Ectodermal cell (in vitro differentiated cells): ENCODE results near the gene TPD52L1.
"Not testable (repeated sequence)": the region's sequence is repeated elsewhere in the genome, so short reads cannot be mapped to it uniquely, and the experiment has no call there.

Source experiments
- H3K27ac ChIP-seq: 2 replicates; pipeline ENCODE4 v1.7.0; 2013; ENCODE audit warnings: mild to moderate bottlenecking, low read depth, low read length; ENCODE audit not compliant: insufficient read depth, poor library complexity, severe bottlenecking
- H3K27me3 ChIP-seq: 2 replicates; pipeline ENCODE4 v1.7.0; 2013; ENCODE audit warnings: mild to moderate bottlenecking, low read length; ENCODE audit not compliant: insufficient read depth, control insufficient read depth, poor library complexity, severe bottlenecking
- H3K36me3 ChIP-seq: one replicate; pipeline ENCODE4 v1.7.0; 2013; ENCODE audit warnings: low read length; ENCODE audit not compliant: control insufficient read depth, insufficient read depth
- H3K4me1 ChIP-seq: one replicate; pipeline ENCODE4 v1.7.0; 2013; ENCODE audit warnings: low read length; ENCODE audit not compliant: control insufficient read depth, insufficient read depth
- H3K4me3 ChIP-seq: 2 replicates; pipeline ENCODE4 v1.7.0; 2013; ENCODE audit warnings: low read depth, low read length, control low read depth; ENCODE audit not compliant: insufficient read depth
- H3K9me3 ChIP-seq: 2 replicates; pipeline ENCODE4 v1.7.0; 2013; ENCODE audit warnings: mild to moderate bottlenecking, low read length, moderate library complexity; ENCODE audit not compliant: control insufficient read depth
- WGBS, 2 experiments: methylation state at CpG; one replicate each; pipeline ENCODE4 v1.1.7; 2013; ENCODE audit warnings: missing lambda C conversion rate in 2 of 2; 5-methylcytosine and 5-hydroxymethylcytosine counted together

Gene TPD52L1

DNA sequence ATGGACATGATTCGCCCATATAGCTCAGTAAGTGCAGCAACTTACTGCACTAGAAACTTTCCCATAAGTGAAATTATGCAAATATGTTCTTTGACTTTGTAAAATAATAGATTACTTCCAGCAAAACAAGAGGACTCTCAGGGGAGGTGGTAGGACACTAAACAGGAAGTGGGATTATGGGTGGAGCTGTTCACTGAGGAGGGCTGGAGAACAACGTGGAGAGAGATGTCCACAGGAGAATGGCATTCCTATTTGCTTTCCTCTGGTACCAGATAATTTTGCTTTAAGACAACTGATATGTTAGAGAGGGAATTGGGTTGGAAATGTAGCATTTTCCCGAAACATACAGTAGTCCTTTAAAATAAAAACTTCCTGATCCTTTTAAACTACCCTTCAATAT, 3.7 kb downstream of the TPD52L1 start:
- 79 to 80% methylated on average over 2 of the region's 3 CpGs for WGBS, 2 experiments

DNA sequence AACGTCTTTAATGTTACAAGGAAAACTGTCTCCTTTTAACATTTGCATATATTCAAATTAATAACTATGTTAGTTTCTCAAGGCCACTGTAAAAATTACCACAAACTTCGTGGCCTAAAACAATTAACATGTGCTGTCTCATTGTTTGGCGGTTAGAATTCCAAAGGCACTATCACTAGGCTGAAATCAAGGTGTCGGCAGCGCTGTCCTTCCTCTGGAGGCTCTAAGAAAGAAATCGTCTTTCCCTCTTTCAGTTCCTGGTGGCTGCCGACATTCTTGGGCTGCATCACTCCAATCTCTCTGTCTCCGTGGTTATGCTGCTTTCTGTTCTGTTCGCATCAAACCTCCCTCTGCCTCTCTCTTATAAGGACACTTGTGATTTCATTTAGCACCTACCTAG, 4.2 kb downstream of the TPD52L1 start:
- Histone ChIP-seq H3K4me3 (no peak overlapping the region), H3K36me3 (no peaks in the 10 kb centered on the region), H3K27ac (no peak overlapping the region), H3K9me3 (no peaks in the 10 kb centered on the region), H3K4me1 (no peaks in the 10 kb centered on the region), H3K27me3 (peaks cover 34% of the 10 kb centered on the region)
- WGBS, 2 experiments, result 81 to 82% methylated on average over 8 to 9 of the region's 9 CpGs

More for the DNA sequence above, 3.7 kb downstream of the TPD52L1 start:
- H3K4me1 ChIP-seq, result no peaks in the 10 kb centered on the region
- H3K27ac ChIP-seq, result no peak overlapping the region
- no peak overlapping the region for H3K4me3 ChIP-seq
- H3K36me3 ChIP-seq, result no peaks in the 10 kb centered on the region
- peaks cover 38% of the 10 kb centered on the region for H3K27me3 ChIP-seq
- H3K9me3 ChIP-seq, result no peaks in the 10 kb centered on the region

- not testable (repeated sequence) for H3K27ac ChIP-seq, H3K36me3 ChIP-seq, H3K4me1 ChIP-seq, H3K9me3 ChIP-seq, H3K27me3 ChIP-seq, H3K4me3 ChIP-seq
- whole genome bisulfite sequencing, 2 experiments, result 91% methylated on average over 4 of the region's 4 CpGs
Measured at GRCh38 chr6:125163339-125163738, 9.8 kb downstream of the TPD52L1 start.

- Histone ChIP-seq H3K4me3 (no peak overlapping the region), H3K27me3 (no peaks in the 10 kb centered on the region), H3K4me1 (no peaks in the 10 kb centered on the region), H3K9me3 (no peaks in the 10 kb centered on the region), H3K36me3 (no peaks in the 10 kb centered on the region), H3K27ac (no peak overlapping the region)
- WGBS, 2 experiments, result 94 to 100% methylated on average over 1 of the region's 1 CpG
Measured at GRCh38 chr6:125163811-125164210, 10.2 kb downstream of the TPD52L1 start.

DNA sequence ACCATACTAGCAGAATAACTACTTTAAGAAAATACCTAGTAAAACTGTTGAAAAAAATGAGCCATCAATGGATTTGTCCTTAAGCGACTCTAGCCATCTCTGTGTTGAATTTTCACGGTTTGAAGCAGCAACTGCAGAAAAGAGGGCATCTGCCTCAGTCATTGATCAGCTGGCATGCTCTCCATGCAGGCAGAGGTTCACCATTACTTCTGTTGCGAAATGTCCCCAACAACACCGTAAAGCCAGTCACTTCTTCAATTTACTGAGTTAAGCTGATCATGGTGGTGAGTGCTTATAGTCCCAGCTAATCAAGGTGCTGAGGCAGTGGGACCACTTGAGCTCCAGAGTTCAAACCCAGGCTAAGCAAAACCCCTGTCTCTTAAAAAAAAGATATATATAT, 11.1 kb downstream of the TPD52L1 start:
- Histone ChIP-seq H3K4me1 (no peaks in the 10 kb centered on the region), H3K36me3 (no peaks in the 10 kb centered on the region), H3K27ac (no peak overlapping the region), H3K4me3 (no peak overlapping the region), H3K9me3 (no peaks in the 10 kb centered on the region), H3K27me3 (no peaks in the 10 kb centered on the region)
- 79% methylated on average over 4 of the region's 4 CpGs for WGBS, 2 experiments

- no peak overlapping the region for H3K27ac ChIP-seq
- H3K4me1 ChIP-seq, result no peaks in the 10 kb centered on the region
- H3K9me3 ChIP-seq, result no peaks in the 10 kb centered on the region
- H3K36me3 ChIP-seq, result no peaks in the 10 kb centered on the region
- 78 to 93% methylated on average over 1 of the region's 1 CpG for WGBS, 2 experiments
- H3K27me3 ChIP-seq, result no peaks in the 10 kb centered on the region
- no peak overlapping the region for H3K4me3 ChIP-seq
Measured at GRCh38 chr6:125165256-125165655, 11.7 kb downstream of the TPD52L1 start.

- Histone ChIP-seq H3K4me3 (no peak overlapping the region), H3K9me3 (no peaks in the 10 kb centered on the region), H3K4me1 (no peaks in the 10 kb centered on the region), H3K27me3 (no peaks in the 10 kb centered on the region), H3K36me3 (no peaks in the 10 kb centered on the region), H3K27ac (no peak overlapping the region)
- 93 to 99% methylated on average over 1 to 4 of the region's 4 CpGs for WGBS, 2 experiments
Measured at GRCh38 chr6:125165776-125166175, 12.2 kb downstream of the TPD52L1 start.

- Histone ChIP-seq H3K36me3 (no peaks in the 10 kb centered on the region), H3K4me3 (no peak overlapping the region), H3K4me1 (no peaks in the 10 kb centered on the region), H3K9me3 (no peaks in the 10 kb centered on the region), H3K27ac (no peak overlapping the region), H3K27me3 (no peaks in the 10 kb centered on the region)
- 91 to 92% methylated on average over 3 of the region's 3 CpGs for WGBS, 2 experiments
Measured at GRCh38 chr6:125166711-125167110, 13.1 kb downstream of the TPD52L1 start.

DNA sequence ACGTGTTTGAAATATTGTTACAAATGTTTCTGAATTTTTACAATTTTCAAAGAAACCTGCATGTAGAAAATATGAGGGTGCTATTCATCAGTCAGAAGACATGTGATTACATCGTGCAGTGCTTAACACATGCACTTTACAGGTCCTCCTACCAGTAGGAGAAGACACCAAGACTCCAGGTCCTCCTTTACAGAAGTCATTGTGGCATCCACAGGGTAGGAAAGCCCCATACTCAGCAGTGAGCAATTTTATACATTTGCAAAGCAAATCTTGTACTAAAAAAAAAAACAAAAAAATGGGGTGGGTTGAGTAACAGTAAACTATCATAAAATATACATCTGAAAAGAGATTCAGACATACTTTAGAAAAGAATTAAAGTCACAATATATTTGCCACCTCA, 14.0 kb downstream of the TPD52L1 start:
- no peaks in the 10 kb centered on the region for H3K27me3 ChIP-seq
- H3K27ac ChIP-seq, result no peak overlapping the region
- H3K4me3 ChIP-seq, result no peak overlapping the region
- no peaks in the 10 kb centered on the region for H3K36me3 ChIP-seq
- 90 to 93% methylated on average over 1 to 2 of the region's 2 CpGs for WGBS, 2 experiments
- H3K9me3 ChIP-seq, result no peaks in the 10 kb centered on the region
- H3K4me1 ChIP-seq, result no peaks in the 10 kb centered on the region

GRCh38 chr6:125169058-125169457, 15.5 kb downstream of the TPD52L1 start:
- H3K27me3 ChIP-seq, result no peaks in the 10 kb centered on the region
- no peaks in the 10 kb centered on the region for H3K36me3 ChIP-seq
- WGBS, 2 experiments, result 92 to 97% methylated on average over 3 of the region's 3 CpGs
- no peak overlapping the region for H3K4me3 ChIP-seq
- H3K4me1 ChIP-seq, result no peaks in the 10 kb centered on the region
- no peaks in the 10 kb centered on the region for H3K9me3 ChIP-seq
- H3K27ac ChIP-seq, result no peak overlapping the region

DNA sequence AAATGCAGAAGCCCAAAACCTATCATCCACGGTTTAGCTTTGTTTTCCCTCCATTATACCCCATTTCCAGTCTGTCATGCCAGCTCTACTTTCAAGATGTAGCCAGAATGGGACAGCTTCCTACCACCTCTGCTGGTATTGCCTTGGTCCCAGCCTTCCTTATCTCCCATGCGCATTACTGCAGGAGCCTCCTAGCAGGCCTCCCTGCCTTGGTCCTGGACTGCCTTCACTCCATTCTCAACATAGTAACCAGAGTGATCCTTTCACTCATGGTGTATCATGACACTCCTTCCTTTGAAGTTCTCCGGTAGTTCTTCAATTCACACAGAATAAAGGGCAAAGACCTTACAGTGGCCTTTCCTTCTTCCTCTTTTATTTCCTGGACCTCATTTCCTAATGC, 15.9 kb downstream of the TPD52L1 start:
- WGBS, 2 experiments, result 85 to 93% methylated on average over 3 of the region's 3 CpGs
- Histone ChIP-seq H3K4me1 (no peaks in the 10 kb centered on the region), H3K4me3 (no peak overlapping the region), H3K9me3 (no peaks in the 10 kb centered on the region), H3K36me3 (no peaks in the 10 kb centered on the region), H3K27me3 (no peaks in the 10 kb centered on the region), H3K27ac (no peak overlapping the region)
